Heart left ventricle (tissue), 16 donors: ENCODE results near the gene TMTC3. TPM values are rescaled to one million over a fixed set of nuclear protein-coding genes. Genes with fewer than 3 reads are reported as not detected.
A peak's percentile ranks its signal among the peaks of the same experiment; 100 is the strongest.

ENCODE experiments used
- ATAC-seq, 4 donors: fragments of 200-7000 bp; cut with Tn5 transposase; one replicate each; pipeline ENCODE4 v1.9.1; 2020 to 2022; ENCODE audit warnings: moderate library complexity in 4 of 4, mild to moderate bottlenecking in 3 of 4, moderate number of reproducible peaks in 1 of 4
- DNase-seq, 5 donors: peaks; one replicate each; pipeline ENCODE4 v3.0.0-alpha.2; 2020
- H3K27ac ChIP-seq, 12 donors: fragments of 200-600 bp; sonication (generic) in 4 of 12; one replicate each; pipeline versions ENCODE4 v1.5.0 to v1.8.0; 2016 to 2022; ENCODE audit warnings: mild to moderate bottlenecking in 2 of 12
- H3K27me3 ChIP-seq, 9 donors: fragments of 200-600 bp; sonication (generic) in 2 of 9; one replicate each; pipeline versions ENCODE4 v1.5.1 to v1.8.0; 2016 to 2022; ENCODE audit warnings: mild to moderate bottlenecking in 3 of 9
- H3K36me3 ChIP-seq, 9 donors: fragments of 200-600 bp; sonication (generic) in 2 of 9; one replicate each; pipeline versions ENCODE4 v1.5.0 to v1.8.0; 2018 to 2022; ENCODE audit warnings: mild to moderate bottlenecking in 2 of 9
- H3K4me1 ChIP-seq, 12 donors: fragments of 200-600 bp; sonication (generic) in 4 of 12; one replicate each; pipeline versions ENCODE4 v1.5.0 to v1.8.0; 2016 to 2022; ENCODE audit warnings: mild to moderate bottlenecking in 3 of 12
- H3K4me3 ChIP-seq, 12 donors: fragments of 200-600 bp; sonication (generic) in 4 of 12; one replicate each; pipeline versions ENCODE4 v1.5.0 to v1.8.0; 2017 to 2022; ENCODE audit warnings: mild to moderate bottlenecking in 9 of 12, moderate library complexity in 4 of 12
- H3K9me3 ChIP-seq, 12 donors: fragments of 200-600 bp; sonication (generic) in 4 of 12; one replicate each; pipeline versions ENCODE4 v1.5.0 to v1.8.0; 2016 to 2022; ENCODE audit warnings: mild to moderate bottlenecking in 1 of 12
- POLR2A ChIP-seq, 2 donors: fragments of 450-650 bp; IDR thresholded peaks; one replicate each; pipeline ENCODE4 v1.6.1; 2017; ENCODE audit warnings: antibody characterized with exemption in 2 of 2, mild to moderate bottlenecking in 2 of 2, moderate library complexity in 2 of 2
- WGBS, 4 donors: extraction: QIAGEN DNeasy Blood & Tissue Kit in 2 of 4; methylation state at CpG; one replicate each; pipeline versions ENCODE4 v1.1.5 to v1.1.7; 2013 to 2018; 5-methylcytosine and 5-hydroxymethylcytosine counted together
- intact Hi-C, 10 donors: fragments of 100-400 bp; cut with DNase I; formaldehyde crosslinking; loops; one replicate each; pipeline versions ENCODE4 v1.11.1 to v1.14.2; 2022
- polyA plus RNA-seq, 2 donors: library from polyadenylated mRNA; stranded (reverse); fragments of 200-250 nt; gene quantifications; one replicate each; pipeline ENCODE4 v1.2.3, GENCODE V29; 2013
- total RNA-seq, 9 donors: library from RNA; depleted of rRNA in 2 of 9; stranded (reverse); fragments of >200 nt in 2 of 9; fragmentation: NEBNext Ultra II Directional in 3 of 9; extraction: Animal tissue kit (Norgen Biotek cat#: 25700) in 3 of 9; gene quantifications; one replicate each; pipeline versions ENCODE4 v1.1.0 to v1.2.4, GENCODE V29; 2016 to 2023
- TF ChIP-seq, protein P1 (sequence below), 12 donors: fragments of 200-600 bp; sonication (generic) in 4 of 12; IDR thresholded peaks; one replicate each; pipeline versions ENCODE4 v1.5.0 to v1.8.0; 2018 to 2022; ENCODE audit warnings: antibody characterized with exemption in 12 of 12, mild to moderate bottlenecking in 5 of 12
- donor health status: ischemic (EF 13 %, LVEDD 7.1; RV severe dilation, severe dysfunction).
- donor health status: healthy with polysubstance abuse.
- donor health status: DM: no; HTN: yes; CAD: no.
- donor health status: DM: no; HTN: no; CAD: no.
- donor health status: ischemic (EF 25% LVEDD 6.9; RV normal size, moderate dysfunction).
- donor health status: ischemic (EF 25% LVEDD 5.7; RV mildly dilated, moderate dysfunction).
- donor health status: healthy.
- donor health status: DM: yes; HTN: yes; CAD: no.
- donor health status: ischemic (EF 35%, LVEDD 5.7; RV mildly dilated, moderate dysfunction).
- donor health status: nonischemic (EF 11% LVEDD 7.7; RV severe dilation, severe dysfunction).
- donor health status: DM: yes; HTN: yes; CAD: no.
- donor health status: PGD.
- donor health status: ischemic (EF 29% LVEDD 5.4; RV normal size, mild dysfunction).
- donor health status: nonischemic (EF 23%, LVEDD 6.1; RV moderate dilation, normal function).

The TMTC3 gene
- total and polyA plus RNA-seq, 11 donors: 1.2 to 13.8 (median 8.3) TPM

DNA sequence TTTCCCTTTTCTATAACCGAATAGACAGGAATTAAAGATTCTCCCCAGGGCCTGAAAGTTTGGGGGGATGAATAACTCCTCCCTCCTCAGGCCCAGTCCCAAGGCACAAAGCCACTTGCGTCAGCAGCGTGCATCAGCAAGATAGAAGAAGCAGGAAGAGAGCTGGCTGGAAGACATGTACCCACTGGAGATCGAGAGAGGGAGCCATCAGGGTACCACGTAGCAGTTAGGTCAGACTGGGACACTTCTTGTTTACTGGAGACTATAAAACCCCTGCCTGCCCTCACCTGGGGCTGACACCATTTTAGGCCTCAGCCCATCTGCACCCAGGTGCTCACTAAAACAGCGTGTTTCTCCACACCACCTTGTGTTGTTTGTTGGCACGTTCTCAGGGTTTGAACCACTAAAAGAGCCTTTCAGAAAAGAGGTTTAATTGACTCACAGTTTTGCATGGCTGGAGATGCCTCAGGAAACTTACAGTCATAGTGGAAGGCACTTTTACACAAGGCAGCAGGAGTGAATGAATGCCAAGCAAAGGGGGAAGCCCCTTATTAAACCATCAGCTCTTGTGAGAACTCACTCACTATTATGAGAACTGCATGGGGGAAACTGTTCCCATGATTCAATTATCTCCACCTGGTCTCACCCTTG, 93.2 kb downstream of the TMTC3 start:
- H3K27me3 ChIP-seq: no peaks in the 10 kb centered on the region
- DNase-seq (no peak), ATAC-seq (no peak)

DNA sequence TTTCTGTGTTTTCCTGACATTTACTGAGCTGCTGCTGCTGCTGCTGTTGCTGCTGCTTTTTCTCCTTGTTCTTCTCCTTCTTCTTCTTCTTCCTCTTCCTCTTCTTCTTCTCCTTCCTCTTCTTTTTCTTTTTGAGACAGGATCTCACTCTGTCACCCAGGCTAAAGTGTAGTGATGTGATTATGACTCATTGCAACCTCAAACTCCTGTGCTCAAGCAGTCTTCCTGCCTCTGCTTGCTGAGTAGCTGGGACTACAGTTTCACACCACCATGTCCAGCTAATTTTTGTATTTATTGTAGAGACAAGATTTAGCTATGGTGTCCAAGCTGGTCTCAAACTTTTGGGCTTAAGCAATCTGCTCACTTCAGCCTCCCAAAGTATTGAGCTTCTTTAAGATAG, 95.8 kb downstream of the TMTC3 start:
- Histone ChIP-seq H3K36me3 (no peaks in the 10 kb centered on the region), H3K4me1 (no peaks in the 10 kb centered on the region), H3K4me3 (no peak overlapping the region), H3K9me3 (peaks cover 0 to 8% (median 0%) of the 10 kb centered on the region in 12 donors), H3K27me3 (no peaks in the 10 kb centered on the region), H3K27ac (no peak overlapping the region)
- TF ChIP-seq POLR2A (IDR thresholded peaks at IDR 0.05): no peak
- TF ChIP-seq, protein P1, sequence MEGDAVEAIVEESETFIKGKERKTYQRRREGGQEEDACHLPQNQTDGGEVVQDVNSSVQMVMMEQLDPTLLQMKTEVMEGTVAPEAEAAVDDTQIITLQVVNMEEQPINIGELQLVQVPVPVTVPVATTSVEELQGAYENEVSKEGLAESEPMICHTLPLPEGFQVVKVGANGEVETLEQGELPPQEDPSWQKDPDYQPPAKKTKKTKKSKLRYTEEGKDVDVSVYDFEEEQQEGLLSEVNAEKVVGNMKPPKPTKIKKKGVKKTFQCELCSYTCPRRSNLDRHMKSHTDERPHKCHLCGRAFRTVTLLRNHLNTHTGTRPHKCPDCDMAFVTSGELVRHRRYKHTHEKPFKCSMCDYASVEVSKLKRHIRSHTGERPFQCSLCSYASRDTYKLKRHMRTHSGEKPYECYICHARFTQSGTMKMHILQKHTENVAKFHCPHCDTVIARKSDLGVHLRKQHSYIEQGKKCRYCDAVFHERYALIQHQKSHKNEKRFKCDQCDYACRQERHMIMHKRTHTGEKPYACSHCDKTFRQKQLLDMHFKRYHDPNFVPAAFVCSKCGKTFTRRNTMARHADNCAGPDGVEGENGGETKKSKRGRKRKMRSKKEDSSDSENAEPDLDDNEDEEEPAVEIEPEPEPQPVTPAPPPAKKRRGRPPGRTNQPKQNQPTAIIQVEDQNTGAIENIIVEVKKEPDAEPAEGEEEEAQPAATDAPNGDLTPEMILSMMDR (IDR thresholded peaks at IDR 0.05): no peak
- DNase-seq (no peak), ATAC-seq (no peak)
- intact Hi-C loops: no loop called here

More for the DNA sequence above, 93.2 kb downstream of the TMTC3 start:
- intact Hi-C loops: no loop called here
- Histone ChIP-seq H3K36me3 (no peaks in the 10 kb centered on the region), H3K4me3 (no peak overlapping the region), H3K4me1 (no peaks in the 10 kb centered on the region), H3K9me3 (peaks cover 0 to 8% (median 0%) of the 10 kb centered on the region in 12 donors), H3K27ac (no peak overlapping the region)
- 87 to 94% (median 90%) methylated on average over 7 of the region's 7 CpGs for WGBS, 4 donors
- TF ChIP-seq, protein P1 (IDR thresholded peaks at IDR 0.05): no peak
- no peak for TF ChIP-seq POLR2A (IDR thresholded peaks at IDR 0.05)

DNA sequence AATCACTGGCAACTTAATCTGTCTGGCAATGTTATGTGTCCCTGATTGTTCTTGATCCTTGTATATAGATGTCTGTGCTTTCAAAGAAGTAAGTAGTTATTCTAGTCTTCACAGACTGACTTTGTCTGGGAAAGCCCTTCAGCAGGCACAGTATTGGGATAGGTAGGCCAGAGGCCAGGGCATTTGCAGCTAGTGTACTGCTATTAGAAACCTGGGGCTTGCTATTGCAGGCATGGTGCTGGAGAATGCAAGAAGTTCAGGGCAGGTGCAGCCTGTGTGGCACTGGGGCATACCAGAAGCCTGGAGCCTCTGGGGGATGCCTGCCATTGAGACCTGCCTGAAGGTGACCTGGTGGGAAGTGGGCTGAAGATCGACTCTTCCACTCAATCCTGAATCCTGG, 96.3 kb downstream of the TMTC3 start:
- H3K4me1 ChIP-seq: no peaks in the 10 kb centered on the region
- no peak overlapping the region for H3K27ac ChIP-seq
- peaks cover 0 to 8% (median 0%) of the 10 kb centered on the region in 12 donors for H3K9me3 ChIP-seq
- ATAC-seq (no peak), DNase-seq (no peak)
- no peaks in the 10 kb centered on the region for H3K27me3 ChIP-seq
- intact Hi-C loops: no loop called here
- TF ChIP-seq POLR2A (IDR thresholded peaks at IDR 0.05): no peak
- no peak overlapping the region for H3K4me3 ChIP-seq
- no peaks in the 10 kb centered on the region for H3K36me3 ChIP-seq
- WGBS, 4 donors: 80 to 100% (median 90%) methylated on average over 1 of the region's 1 CpG

DNA sequence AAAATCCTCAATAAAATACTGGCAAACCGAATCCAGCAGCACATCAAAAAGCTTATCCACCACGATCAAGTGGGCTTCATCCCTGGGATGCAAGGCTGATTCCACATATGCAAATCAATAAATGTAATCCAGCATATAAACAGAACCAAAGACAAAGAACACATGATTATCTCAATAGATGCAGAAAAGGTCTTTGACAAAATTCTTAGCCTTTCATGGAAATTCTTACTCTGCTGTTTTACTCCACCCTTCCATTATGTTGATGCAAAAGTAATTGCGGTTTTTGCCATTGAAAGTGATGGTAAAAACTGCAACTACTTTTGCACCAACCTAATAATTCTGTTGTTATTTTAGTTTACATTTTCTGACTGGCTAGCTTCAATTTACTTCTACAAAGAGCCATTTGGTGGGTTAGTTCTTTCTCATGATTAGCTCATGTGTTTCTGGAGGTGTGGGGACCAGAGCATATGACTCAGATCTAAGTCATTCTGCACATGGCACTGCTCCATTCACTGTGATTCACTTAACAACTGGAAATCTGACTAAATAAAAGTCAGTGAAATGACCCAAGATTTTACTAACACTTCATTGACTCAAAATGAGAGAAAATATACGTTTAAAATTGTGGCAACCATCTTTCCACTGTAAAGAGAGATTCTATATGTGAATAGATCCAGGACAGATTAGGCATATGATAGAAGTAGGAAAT, 99.9 kb downstream of the TMTC3 start:
- H3K36me3 ChIP-seq: no peaks in the 10 kb centered on the region
- H3K9me3 ChIP-seq: peaks cover 0 to 8% (median 0%) of the 10 kb centered on the region in 12 donors
- no peak overlapping the region for H3K4me3 ChIP-seq
- no peaks in the 10 kb centered on the region for H3K27me3 ChIP-seq
- peak overlapping the region in 4 of 12 donors; percentile 1 to 71 (median 27) for H3K27ac ChIP-seq
- intact Hi-C loops: no loop called here
- 87 to 94% (median 92%) methylated on average over 4 of the region's 4 CpGs for WGBS, 4 donors
- peak in 3 of 4 donors; percentile 48 to 91 (median 53) for ATAC-seq
- peak in 2 of 5 donors; percentile 25 to 40 for DNase-seq
- TF ChIP-seq, protein P1 (IDR thresholded peaks at IDR 0.05): no peak
- no peak for TF ChIP-seq POLR2A (IDR thresholded peaks at IDR 0.05)
- no peaks in the 10 kb centered on the region for H3K4me1 ChIP-seq
